Body of pancreas (tissue), 4 donors: Measurements from ENCODE around the gene CHD6.

ENCODE experiments used
- CTCF ChIP-seq, 7 experiments: fragments of 450-650 bp in 4 of 7; fragments of 200-600 bp in 3 of 7; sonication (generic) in 3 of 7; IDR thresholded peaks; one replicate each; pipeline ENCODE4 v1.5.1; 2016 to 2019; ENCODE audit warnings: antibody characterized with exemption in 7 of 7
- POLR2A ChIP-seq, 3 donors: fragments of 450-650 bp; IDR thresholded peaks; one replicate each; pipeline ENCODE4 v1.6.1; 2016; ENCODE audit warnings: antibody characterized with exemption in 3 of 3, mild to moderate bottlenecking in 2 of 3

GRCh38 chr20:41413169-41413568 lies 205.0 kb downstream of the CHD6 start:
- TF ChIP-seq CTCF (IDR thresholded peaks at IDR 0.05) (no peak), POLR2A (IDR thresholded peaks at IDR 0.05) (no peak)
